Neuronal stem cell (in vitro differentiated cells): ENCODE data around the gene MAST4.

Experiments used
- DNase-seq: peaks from one replicate; pipeline ENCODE4 v3.0.0-alpha.2; 2013; ENCODE audit warnings: low spot score
- H2AFZ ChIP-seq: one replicate; pipeline ENCODE4 v1.6.1; 2013; ENCODE audit warnings: mild to moderate bottlenecking, low read length, inconsistent platforms
- H2AK5ac ChIP-seq: 2 replicates; pipeline ENCODE4 v1.6.1; 2013; ENCODE audit warnings: low read depth, mild to moderate bottlenecking, inconsistent platforms, low read length, moderate library complexity, mixed read lengths
- H2BK120ac ChIP-seq: 2 replicates; pipeline ENCODE4 v1.6.1; 2013; ENCODE audit warnings: low read depth, mild to moderate bottlenecking, inconsistent platforms, low read length, moderate library complexity, mixed read lengths
- H2BK12ac ChIP-seq: one replicate; pipeline ENCODE4 v1.6.1; 2013; ENCODE audit warnings: low read length, inconsistent platforms
- H2BK15ac ChIP-seq: 2 replicates; pipeline ENCODE4 v1.6.1; 2013; ENCODE audit warnings: mild to moderate bottlenecking, low read length, inconsistent platforms, mixed read lengths
- H2BK5ac ChIP-seq: one replicate; pipeline ENCODE4 v1.6.1; 2013; ENCODE audit warnings: inconsistent platforms, mild to moderate bottlenecking, low read length, moderate library complexity
- H3K14ac ChIP-seq: one replicate; pipeline ENCODE4 v1.6.1; 2013; ENCODE audit warnings: low read length, inconsistent platforms
- H3K18ac ChIP-seq: 2 replicates; pipeline ENCODE4 v1.6.1; 2013; ENCODE audit warnings: low read length, inconsistent platforms
- H3K23ac ChIP-seq: 2 replicates; pipeline ENCODE4 v1.6.1; 2013; ENCODE audit warnings: low read depth, mild to moderate bottlenecking, mixed read lengths, low read length, inconsistent platforms; ENCODE audit not compliant: poor library complexity
- H3K27ac ChIP-seq: replicated peaks from 3 replicates; pipeline ENCODE4 v1.5.1; 2013; ENCODE audit warnings: low read length, inconsistent platforms
- H3K27me3 ChIP-seq, 3 experiments: 2 replicates each; pipeline ENCODE4 v1.6.1; 2013; ENCODE audit warnings: low read length in 3 of 3, mild to moderate bottlenecking in 2 of 3, inconsistent platforms in 1 of 3, low read depth in 1 of 3, mixed read lengths in 1 of 3, moderate library complexity in 1 of 3; ENCODE audit not compliant: control insufficient read depth in 3 of 3, insufficient read depth in 3 of 3
- H3K36me3 ChIP-seq, 2 donors: replicated peaks in 1 of 2; 2 replicates each; pipeline ENCODE4 v1.6.1; 2013; ENCODE audit warnings: low read length in 2 of 2; ENCODE audit not compliant: control insufficient read depth in 2 of 2, insufficient read depth in 2 of 2
- H3K4ac ChIP-seq: 2 replicates; pipeline ENCODE4 v1.6.1; 2013; ENCODE audit warnings: inconsistent platforms, mild to moderate bottlenecking, low read length, moderate library complexity
- H3K4me1 ChIP-seq, 2 donors: 1 replicate in 1 of 2; 2 replicates in 1 of 2; pipeline ENCODE4 v1.6.1; 2013; ENCODE audit warnings: low read length in 2 of 2, low read depth in 1 of 2; ENCODE audit not compliant: control insufficient read depth in 2 of 2, insufficient read depth in 1 of 2
- H3K4me2 ChIP-seq: one replicate; pipeline ENCODE4 v1.6.1; 2013; ENCODE audit warnings: mild to moderate bottlenecking, low read length, inconsistent platforms; ENCODE audit not compliant: insufficient read depth, poor library complexity, severe bottlenecking
- H3K4me3 ChIP-seq, 2 donors: 2 replicates each; pipeline ENCODE4 v1.5.1; 2013; ENCODE audit warnings: low read length in 2 of 2, mild to moderate bottlenecking in 2 of 2, inconsistent platforms in 1 of 2, moderate library complexity in 1 of 2
- H3K79me1 ChIP-seq: one replicate; pipeline ENCODE4 v1.6.1; 2013; ENCODE audit warnings: low read depth, mild to moderate bottlenecking, inconsistent platforms, low read length, moderate library complexity
- H3K9ac ChIP-seq: one replicate; pipeline ENCODE4 v1.6.1; 2013; ENCODE audit warnings: mild to moderate bottlenecking, low read depth, low read length, inconsistent platforms; ENCODE audit not compliant: poor library complexity
- H3K9me3 ChIP-seq, 2 donors: replicated peaks in 1 of 2; 2 replicates each; pipeline versions ENCODE3 to v1.6.1; 2013; ENCODE audit warnings: low read length in 2 of 2, mild to moderate bottlenecking in 2 of 2, inconsistent platforms in 1 of 2, low read depth in 1 of 2, mixed read lengths in 1 of 2, moderate library complexity in 1 of 2; ENCODE audit not compliant: control insufficient read depth in 2 of 2, insufficient read depth in 1 of 2
- H4K8ac ChIP-seq: one replicate; pipeline ENCODE4 v1.6.1; 2013; ENCODE audit warnings: low read depth, mild to moderate bottlenecking, inconsistent platforms, low read length, moderate library complexity
- H4K91ac ChIP-seq: one replicate; pipeline ENCODE4 v1.6.1; 2013; ENCODE audit warnings: low read length, low read depth, mild to moderate bottlenecking, inconsistent platforms; ENCODE audit not compliant: poor library complexity
- WGBS, 2 donors: extraction: QIAGEN DNeasy Blood & Tissue Kit; methylation state at CpG; one replicate each; pipeline ENCODE4 v1.1.7; 2013; ENCODE audit warnings: missing lambda C conversion rate in 2 of 2, mixed read lengths in 1 of 2; ENCODE audit not compliant: insufficient read length in 2 of 2, insufficient replicate concordance in 1 of 2; ENCODE audit errors: extremely low coverage in 2 of 2; 5-methylcytosine and 5-hydroxymethylcytosine counted together

MAST4 gene

DNA sequence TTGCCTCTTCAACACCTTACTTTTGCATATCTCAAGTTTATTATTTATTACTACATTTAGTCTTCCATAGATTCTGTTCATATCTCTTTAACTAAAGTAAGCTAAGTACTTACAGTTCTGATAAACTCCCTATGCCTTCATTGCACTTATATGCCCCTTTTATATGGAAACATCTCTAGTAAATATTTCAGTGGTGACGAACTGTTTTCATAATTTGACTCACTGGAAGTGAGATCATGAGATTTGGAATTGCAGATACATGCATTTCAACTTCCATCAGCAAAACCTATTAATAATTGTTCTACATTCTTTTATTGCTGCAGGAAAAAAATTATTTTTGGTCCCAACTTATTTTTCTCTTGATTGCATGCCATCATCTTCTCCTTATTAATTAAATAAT lies 336.9 kb downstream of the MAST4 start:
- H3K4me1 ChIP-seq, result peaks cover 0 to 5% of the 10 kb centered on the region in 2 donors
- no peak overlapping the region for H3K4me3 ChIP-seq
- no peak overlapping the region for H3K23ac ChIP-seq
- H4K91ac ChIP-seq, result no peak overlapping the region
- no peak overlapping the region for H4K8ac ChIP-seq
- H2BK15ac ChIP-seq, result no peak overlapping the region
- H3K14ac ChIP-seq, result no peak overlapping the region
- H2BK5ac ChIP-seq, result no peak overlapping the region
- no peak overlapping the region for H3K4me2 ChIP-seq
- no peaks in the 10 kb centered on the region for H3K79me1 ChIP-seq
- H2BK12ac ChIP-seq, result no peak overlapping the region
- H3K27me3 ChIP-seq, result no peaks in the 10 kb centered on the region
- no peaks in the 10 kb centered on the region for H3K9me3 ChIP-seq
- WGBS, 2 donors, result no CpG with 5 or more reads among the region's 1 CpG
- H3K27ac ChIP-seq, result no peak overlapping the region
- no peak overlapping the region for H3K18ac ChIP-seq
- no peak overlapping the region for H2BK120ac ChIP-seq
- H3K4ac ChIP-seq, result no peak overlapping the region
- H2AK5ac ChIP-seq, result no peak overlapping the region
- DNase-seq, result no peak
- H2AFZ ChIP-seq, result no peak overlapping the region
- H3K9ac ChIP-seq, result no peak overlapping the region
- no peaks in the 10 kb centered on the region for H3K36me3 ChIP-seq

DNA sequence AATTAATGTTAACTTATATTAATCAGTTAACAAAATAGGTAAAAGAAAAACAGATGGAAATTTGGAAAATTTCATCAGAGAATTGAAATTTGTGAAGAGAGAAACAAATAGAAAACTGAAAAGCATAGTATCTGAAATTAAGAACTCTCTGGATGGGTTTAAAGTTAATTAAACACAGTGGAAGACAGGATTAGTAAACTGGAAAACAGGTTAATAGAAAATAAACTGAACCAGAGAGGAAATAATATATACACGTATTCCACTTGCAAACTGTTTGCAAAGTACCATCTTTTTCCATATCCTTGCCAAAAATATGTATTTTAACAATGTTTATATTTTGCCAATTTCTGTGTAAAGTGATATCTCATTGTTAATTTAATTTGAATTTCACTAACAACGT lies 342.9 kb downstream of the MAST4 start:
- no peaks in the 10 kb centered on the region for H3K36me3 ChIP-seq
- H2BK5ac ChIP-seq, result no peak overlapping the region
- no peak overlapping the region for H3K18ac ChIP-seq
- no peak overlapping the region for H2BK120ac ChIP-seq
- no peaks in the 10 kb centered on the region for H3K79me1 ChIP-seq
- H3K27ac ChIP-seq, result no peak overlapping the region
- no peak overlapping the region for H4K91ac ChIP-seq
- H3K9ac ChIP-seq, result no peak overlapping the region
- H2AFZ ChIP-seq, result no peak overlapping the region
- no peak overlapping the region for H3K4ac ChIP-seq
- no peak overlapping the region for H2BK12ac ChIP-seq
- no peak for DNase-seq
- no peak overlapping the region for H2AK5ac ChIP-seq
- H2BK15ac ChIP-seq, result no peak overlapping the region
- no peak overlapping the region for H4K8ac ChIP-seq
- H3K27me3 ChIP-seq, result no peaks in the 10 kb centered on the region
- peaks cover 2 to 4% of the 10 kb centered on the region in 2 donors for H3K9me3 ChIP-seq
- H3K4me2 ChIP-seq, result no peak overlapping the region
- no peak overlapping the region for H3K23ac ChIP-seq
- no peak overlapping the region for H3K4me3 ChIP-seq
- WGBS, 2 donors, result no CpG with 5 or more reads among the region's 2 CpGs
- no peak overlapping the region for H3K14ac ChIP-seq
- H3K4me1 ChIP-seq, result peaks cover 0 to 5% of the 10 kb centered on the region in 2 donors

DNA sequence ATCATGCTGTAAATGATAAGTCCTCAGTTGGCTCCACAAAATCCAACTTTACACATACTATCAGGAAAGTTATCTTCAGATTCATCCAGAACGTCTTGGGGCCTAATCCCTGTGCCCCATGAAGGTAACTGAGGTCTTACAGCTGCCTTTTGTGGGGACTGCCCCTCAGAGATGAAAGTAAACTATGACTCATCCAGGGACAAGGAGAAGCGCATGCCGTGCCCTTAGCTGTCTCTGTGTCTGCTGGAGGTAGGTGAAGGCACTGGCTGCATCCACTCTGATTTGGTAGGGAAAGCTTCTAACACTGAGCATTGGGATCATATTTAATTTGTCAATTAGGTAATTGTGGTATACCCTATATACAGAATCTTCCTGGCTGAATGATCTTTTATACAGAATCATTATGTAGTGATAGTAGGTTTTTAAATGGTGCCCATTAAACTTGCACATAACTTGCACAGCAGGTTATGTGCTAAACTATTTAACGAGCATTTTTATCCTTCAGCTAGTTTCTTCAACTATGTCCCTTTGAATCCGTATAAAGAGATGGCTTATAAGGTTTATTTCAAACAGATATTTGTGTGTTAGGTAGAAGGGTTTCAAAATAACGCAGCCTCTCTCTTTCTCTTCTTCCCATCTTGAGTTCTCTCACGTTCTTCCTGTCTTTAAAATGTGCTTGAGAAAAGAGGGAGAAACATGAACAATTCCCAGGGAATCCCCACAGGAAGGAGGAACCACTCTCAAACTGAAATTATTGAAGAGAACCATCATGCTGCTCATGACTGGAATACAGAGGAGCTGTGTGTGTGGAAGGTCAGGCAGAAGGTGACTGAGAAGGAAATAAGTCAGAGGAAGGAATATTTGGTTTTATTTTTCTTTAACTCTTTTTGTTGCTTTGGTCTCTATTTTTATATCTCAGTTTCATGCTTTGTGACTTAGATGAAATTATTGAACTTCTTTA lies 349.5 kb downstream of the MAST4 start:
- H3K14ac ChIP-seq, result no peak overlapping the region
- H3K9ac ChIP-seq, result no peak overlapping the region
- H2BK5ac ChIP-seq, result no peak overlapping the region
- no peak overlapping the region for H3K4me2 ChIP-seq
- peak overlapping the region; percentile 69 for H2AFZ ChIP-seq
- no peak for DNase-seq
- no peaks in the 10 kb centered on the region for H3K79me1 ChIP-seq
- H3K4me1 ChIP-seq, result peaks cover 2 to 11% of the 10 kb centered on the region in 2 donors
- no peak overlapping the region for H4K91ac ChIP-seq
- H2AK5ac ChIP-seq, result no peak overlapping the region
- no peak overlapping the region for H2BK12ac ChIP-seq
- no peak overlapping the region for H2BK120ac ChIP-seq
- H3K4me3 ChIP-seq, result no peak overlapping the region
- H2BK15ac ChIP-seq, result no peak overlapping the region
- no peak overlapping the region for H3K27ac ChIP-seq
- WGBS, 2 donors, result no CpG with 5 or more reads among the region's 7 CpGs
- no peak overlapping the region for H3K23ac ChIP-seq
- H3K18ac ChIP-seq, result peak overlapping the region; percentile 5
- no peaks in the 10 kb centered on the region for H3K27me3 ChIP-seq
- no peak overlapping the region for H3K4ac ChIP-seq
- H3K9me3 ChIP-seq, result no peaks in the 10 kb centered on the region
- H3K36me3 ChIP-seq, result no peaks in the 10 kb centered on the region
- H4K8ac ChIP-seq, result no peak overlapping the region

DNA sequence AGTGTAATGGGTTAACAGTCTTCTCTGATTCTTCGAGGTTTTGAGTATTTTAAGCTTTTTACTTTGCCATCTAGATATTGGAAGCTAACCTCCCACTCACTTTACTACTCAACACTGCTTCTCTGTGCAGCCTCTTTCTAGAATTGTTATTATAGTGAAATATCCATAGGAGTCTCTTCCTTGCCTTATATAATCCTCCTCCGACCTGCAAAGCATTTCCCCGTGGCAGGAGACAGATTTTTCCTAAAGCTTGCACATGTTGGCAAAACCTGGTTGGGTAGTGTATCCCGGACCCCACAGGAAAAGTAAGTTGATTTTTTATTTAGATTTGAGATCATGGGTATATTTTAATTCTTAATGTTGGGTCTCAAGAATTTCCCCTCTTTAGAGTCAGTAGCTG lies 351.3 kb downstream of the MAST4 start:
- Histone ChIP-seq H3K4ac (no peak overlapping the region), H3K36me3 (no peaks in the 10 kb centered on the region), H3K14ac (no peak overlapping the region), H3K4me3 (no peak overlapping the region), H3K9me3 (no peaks in the 10 kb centered on the region), H3K23ac (no peak overlapping the region), H3K79me1 (no peaks in the 10 kb centered on the region), H2BK12ac (no peak overlapping the region), H3K4me2 (no peak overlapping the region), H2BK15ac (no peak overlapping the region), H3K9ac (no peak overlapping the region), H4K8ac (no peak overlapping the region), H3K27me3 (no peaks in the 10 kb centered on the region), H2BK5ac (no peak overlapping the region), H3K18ac (no peak overlapping the region), H2BK120ac (no peak overlapping the region), H3K27ac (no peak overlapping the region), H2AK5ac (no peak overlapping the region), H2AFZ (no peak overlapping the region), H4K91ac (no peak overlapping the region), H3K4me1 (peaks cover 2 to 11% of the 10 kb centered on the region in 2 donors)
- DNase-seq, result no peak
- no CpG with 5 or more reads among the region's 4 CpGs for WGBS, 2 donors
